Measurements from ENCODE around the gene ATP6V0B. TPM values are rescaled to one million over a fixed set of nuclear protein-coding genes. Genes with fewer than 3 reads are reported as not detected.

ATP6V0B gene
- total and polyA plus RNA-seq, 2 of the 13 experiments (the other 11 are each of a cell fraction or from before 2014, with no cell fraction given), result 157 to 161 TPM

GRCh38 chr1:43946236-43947060 is 28.3 kb upstream of the ATP6V0B start, which contains the start of gene IPO13 (continued):
- TF ChIP-seq TRIM22 (IDR thresholded peaks at IDR 0.05), result no peak
- no peak for TF ChIP-seq ZNF207 (IDR thresholded peaks at IDR 0.05; ENCODE audit: borderline replicate concordance)
- TF ChIP-seq ONECUT2 (CRISPR knock-in tag; IDR thresholded peaks at IDR 0.05), result 0 out of 2 replicates have a peak, but pooled peaks have one; percentile 14
- TF ChIP-seq ZZZ3 (CRISPR knock-in tag; IDR thresholded peaks at IDR 0.05; ENCODE audit: borderline replicate concordance), result peak; percentile 74; the same call in 1 of the 2 replicates
- no peak for TF ChIP-seq CSRNP2 (CRISPR knock-in tag; conservative IDR thresholded peaks at IDR 0.05; ENCODE audit: low read depth)
- TF ChIP-seq ZNF317 (CRISPR knock-in tag; IDR thresholded peaks at IDR 0.05), result peak; percentile 80
- no peak for TF ChIP-seq NFATC3 (CRISPR knock-in tag; IDR thresholded peaks at IDR 0.05)
- peak; percentile 62 for TF ChIP-seq ZNF558 (CRISPR knock-in tag; IDR thresholded peaks at IDR 0.05; ENCODE audit: borderline replicate concordance)
- no peak for TF ChIP-seq NR1H2 (CRISPR knock-in tag; IDR thresholded peaks at IDR 0.05; ENCODE audit: borderline replicate concordance, low read depth)
- peak; percentile 61 for TF ChIP-seq ZSCAN21 (CRISPR knock-in tag; IDR thresholded peaks at IDR 0.05; ENCODE audit: borderline replicate concordance)
- TF ChIP-seq XBP1 (CRISPR knock-in tag; IDR thresholded peaks at IDR 0.05), result no peak
- peak; percentile 95 for TF ChIP-seq ZNF709 (CRISPR knock-in tag; IDR thresholded peaks at IDR 0.05)
- no peak for TF ChIP-seq AGO2 (optimal IDR thresholded peaks at IDR 0.05; ENCODE audit: low read depth, low read length)
- peak; percentile 41 to 94 for TF ChIP-seq REST (IDR thresholded peaks at IDR 0.05; ENCODE audit: borderline replicate concordance in 1 of 2, low read depth in 1 of 2, low read length in 2 of 2)
- TF ChIP-seq HNRNPUL1 (IDR thresholded peaks at IDR 0.05; ENCODE audit: low read depth, low read length), result no peak
- TF ChIP-seq TFAP4 (IDR thresholded peaks at IDR 0.05; ENCODE audit: borderline replicate concordance, low read depth), result peak; percentile 59; the same call in 1 of the 2 replicates
- no peak; the same call in 1 of the 2 replicates for TF ChIP-seq TRAFD1 (CRISPR knock-in tag; IDR thresholded peaks at IDR 0.05; ENCODE audit: borderline replicate concordance)
- peak; percentile 98 for TF ChIP-seq HDAC1 (CRISPR knock-in tag; IDR thresholded peaks at IDR 0.05)

All from HepG2 (cell line).